ENCODE data around the gene SIDT1.

The SIDT1 gene

DNA sequence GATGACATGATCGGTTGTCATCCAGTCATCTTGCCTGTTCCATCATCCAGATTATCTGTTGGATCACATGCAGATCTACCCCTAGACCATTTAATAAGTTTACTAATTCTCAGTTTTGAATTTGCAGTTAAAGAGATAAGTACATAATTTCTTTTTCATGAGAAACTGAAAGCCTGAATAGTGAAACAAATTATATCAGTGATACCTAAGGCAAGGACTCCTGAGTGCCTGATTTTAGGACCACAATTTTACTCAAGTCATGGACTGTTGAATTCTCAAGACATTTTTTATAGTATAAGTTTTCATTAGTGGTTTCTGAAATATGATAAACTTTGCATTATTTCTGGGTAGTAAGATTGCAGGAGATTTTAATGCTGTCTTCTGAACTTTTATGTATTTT lies 13.2 kb downstream of the SIDT1 start:
- no peak for DNase-seq (ENCODE audit: low read depth in 4 of 4, low spot score in 1 of 4)

DNA sequence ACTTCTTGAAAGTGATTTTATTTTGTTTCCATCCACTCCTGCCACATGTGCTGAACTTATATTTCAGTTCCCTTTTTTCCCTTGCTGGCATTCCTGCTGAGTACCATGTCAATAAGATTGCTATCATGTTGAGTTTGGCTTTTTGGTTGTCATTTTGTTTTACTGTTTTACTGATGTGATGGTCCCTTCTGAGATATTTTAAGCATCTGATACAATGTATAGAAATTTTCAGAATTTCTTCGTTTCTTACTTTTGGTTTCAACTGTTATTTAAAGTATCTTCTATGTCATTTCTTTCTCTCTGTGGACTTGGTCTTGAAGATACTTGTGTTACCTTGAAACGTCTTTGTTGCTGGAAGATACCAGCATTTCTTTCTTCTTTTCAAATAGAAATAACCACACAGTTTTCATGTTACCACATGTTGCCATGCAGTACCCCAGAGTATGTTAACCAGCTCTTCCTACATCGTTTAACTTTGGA lies 14.1 kb downstream of the SIDT1 start:
- DNase-seq (ENCODE audit: low read depth in 4 of 4, low spot score in 1 of 4), result no peak

DNA sequence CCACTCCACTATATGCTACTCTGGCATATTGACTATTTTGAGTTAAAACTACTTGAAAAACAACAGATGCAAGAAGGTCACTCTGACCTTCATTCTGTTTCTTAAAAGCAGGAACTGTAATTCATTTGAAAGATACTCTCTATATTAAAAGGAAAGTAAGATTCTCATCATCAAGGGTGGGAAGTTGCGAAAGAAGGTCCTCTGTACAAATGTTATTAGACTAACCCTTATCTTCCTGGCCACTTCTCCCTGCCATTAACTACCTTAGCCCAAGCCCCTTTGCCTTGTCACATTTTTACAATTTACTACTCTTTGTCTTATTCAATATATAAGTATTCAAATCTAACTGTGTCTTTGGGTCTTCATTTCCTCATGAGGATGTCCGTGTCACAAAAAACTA lies 16.1 kb downstream of the SIDT1 start:
- no peak for DNase-seq (ENCODE audit: low read depth in 4 of 4, low spot score in 1 of 4)

DNA sequence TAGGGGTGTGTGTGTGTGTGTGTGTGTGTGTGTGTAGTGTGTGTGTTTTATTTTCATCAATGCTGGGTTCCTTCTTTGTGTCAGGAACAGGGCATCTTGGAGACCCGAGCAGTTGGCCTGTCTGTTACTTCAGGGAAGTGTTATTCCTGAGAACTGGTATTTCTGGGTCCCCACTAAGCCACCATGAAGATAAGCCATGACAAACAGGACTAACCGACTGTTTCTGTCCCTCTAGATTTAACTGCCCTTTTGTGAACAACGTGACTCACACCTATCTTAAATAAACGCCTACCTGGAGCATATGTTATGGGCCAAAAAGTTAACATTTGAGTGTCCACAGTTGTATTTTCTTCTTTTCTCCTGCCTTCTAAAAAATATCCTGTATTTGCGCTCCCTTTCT lies 19.5 kb downstream of the SIDT1 start:
- DNase-seq (ENCODE audit: low read depth in 4 of 4, low spot score in 1 of 4), result no peak

DNA sequence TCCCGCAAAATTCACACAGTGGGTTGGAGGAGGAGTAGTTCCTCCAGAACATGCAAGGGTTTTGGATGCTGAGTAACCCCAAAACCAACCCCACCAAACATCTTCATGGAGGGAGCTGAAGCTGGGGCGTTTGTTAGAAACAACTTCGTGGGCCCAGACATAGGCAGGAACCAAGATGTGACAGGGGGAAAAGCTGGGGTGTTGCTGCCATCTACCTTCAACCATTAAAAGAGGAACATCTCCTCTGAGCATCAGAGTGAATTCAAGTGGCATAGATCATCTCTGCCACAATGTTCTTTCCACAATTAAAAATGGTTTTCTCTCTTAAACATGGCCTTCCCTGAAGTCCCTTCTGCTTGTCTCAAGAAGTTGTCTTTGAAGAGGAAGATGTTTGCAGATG lies 20.5 kb downstream of the SIDT1 start:
- DNase-seq (ENCODE audit: low read depth in 4 of 4, low spot score in 1 of 4), result no peak

DNA sequence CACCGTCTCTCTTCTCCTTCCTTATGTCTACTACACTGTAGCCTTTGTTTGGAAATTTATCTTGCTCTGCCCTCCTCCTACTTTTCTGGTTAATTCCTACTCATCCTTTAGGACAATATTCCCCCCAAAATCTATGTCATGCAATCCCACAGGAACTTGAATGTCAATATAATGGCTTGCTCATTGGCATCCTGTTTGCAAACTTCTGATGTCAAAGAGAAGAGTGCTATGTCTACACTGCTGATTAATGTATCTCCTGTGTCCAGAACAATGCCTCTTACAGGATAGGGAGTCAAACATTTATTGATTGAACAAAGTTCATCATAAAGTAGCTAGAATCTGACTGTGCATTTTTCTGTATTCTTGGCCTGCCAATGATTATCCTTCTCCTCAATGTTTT lies 22.8 kb downstream of the SIDT1 start:
- DNase-seq (ENCODE audit: low read depth in 4 of 4, low spot score in 1 of 4), result no peak

DNA sequence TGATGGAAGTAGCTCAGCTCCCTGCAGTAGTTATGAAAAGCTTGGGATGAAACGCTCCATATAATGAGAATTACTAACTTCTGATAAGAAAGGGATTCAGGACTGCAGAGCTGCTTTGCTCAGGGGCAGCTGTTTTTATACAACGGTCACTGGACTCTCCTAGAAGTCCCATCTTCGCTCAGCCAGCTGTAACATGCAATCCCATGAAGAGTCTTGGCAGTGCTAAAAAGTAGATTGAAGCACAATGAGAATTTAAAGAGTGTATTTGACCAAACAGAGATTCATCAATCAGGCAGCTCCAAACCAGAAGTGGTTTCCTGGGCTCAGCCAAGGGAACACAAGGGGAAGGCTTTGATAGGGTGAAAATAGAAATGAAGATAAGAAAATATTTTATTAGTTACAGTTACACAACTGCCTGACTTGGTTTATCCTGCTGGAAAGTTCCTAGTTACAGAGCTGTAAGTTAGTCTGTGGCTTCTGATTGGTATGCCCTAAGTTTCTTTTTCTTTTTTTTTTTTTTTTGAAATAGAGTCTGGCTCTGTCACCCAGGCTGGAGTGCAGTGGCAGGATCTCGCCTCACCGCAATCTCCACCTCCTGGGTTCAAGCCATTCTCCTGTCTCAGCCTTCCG lies 24.1 kb downstream of the SIDT1 start:
- no peak for DNase-seq (ENCODE audit: low read depth in 4 of 4, low spot score in 1 of 4)

DNA sequence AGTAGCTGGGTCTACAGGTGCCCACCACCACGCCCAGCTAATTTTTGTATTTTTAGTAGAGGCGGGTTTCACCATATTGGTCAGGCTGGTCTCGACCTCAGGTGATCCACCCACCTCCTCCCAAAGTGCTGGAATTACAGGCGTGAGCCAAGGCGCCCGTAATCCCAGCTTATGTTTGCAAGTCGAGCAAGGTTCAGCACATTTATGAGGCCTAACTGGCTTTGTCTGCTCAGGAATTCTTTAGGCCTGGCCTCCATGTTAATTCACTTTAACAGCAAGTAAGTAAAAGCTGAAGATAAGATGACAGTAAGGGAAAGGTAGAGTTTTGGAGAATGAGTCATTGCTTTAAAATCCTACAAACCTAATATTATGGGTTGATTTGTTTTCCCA lies 24.6 kb downstream of the SIDT1 start:
- no peak for DNase-seq (ENCODE audit: low read depth in 4 of 4, low spot score in 1 of 4)

DNA sequence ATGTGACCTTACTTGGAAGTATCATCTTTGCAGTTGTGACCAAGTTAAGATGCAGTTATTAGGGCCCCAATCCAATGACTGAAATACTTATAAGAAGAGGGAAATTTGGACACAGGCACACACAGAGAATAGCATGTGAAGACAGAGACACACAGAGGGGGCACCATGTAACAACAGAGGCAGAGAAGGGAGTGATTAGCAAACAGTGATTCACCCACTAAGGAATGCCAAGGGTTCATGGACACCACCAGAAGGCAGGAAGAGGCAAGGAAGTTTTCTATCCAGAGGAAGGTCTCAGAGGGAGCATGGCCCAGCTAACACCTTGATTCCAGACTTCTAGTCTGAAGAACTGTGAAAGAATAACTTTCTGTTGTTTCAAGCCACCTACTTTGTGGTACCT lies 25.0 kb downstream of the SIDT1 start:
- no peak for DNase-seq (ENCODE audit: low read depth in 4 of 4, low spot score in 1 of 4)

DNA sequence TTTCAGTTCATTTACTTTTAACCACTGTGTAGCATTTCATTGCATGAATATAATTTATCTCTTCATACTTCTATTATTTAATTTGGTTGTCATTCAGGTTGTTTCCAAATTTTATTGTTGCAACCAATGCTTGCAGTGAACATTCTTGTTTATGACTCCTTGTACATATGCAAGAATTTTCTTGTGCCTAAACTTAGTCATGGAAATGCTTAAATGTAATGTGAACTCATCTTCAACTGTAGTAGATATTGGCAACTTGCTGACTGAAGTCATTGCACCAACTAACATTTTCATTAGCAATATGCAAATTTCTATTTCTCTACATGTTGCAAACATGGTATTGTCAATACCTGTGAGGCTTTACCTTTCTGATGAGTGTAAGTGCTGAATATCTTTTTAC lies 26.7 kb downstream of the SIDT1 start:
- DNase-seq (ENCODE audit: low read depth in 4 of 4, low spot score in 1 of 4), result no peak

DNA sequence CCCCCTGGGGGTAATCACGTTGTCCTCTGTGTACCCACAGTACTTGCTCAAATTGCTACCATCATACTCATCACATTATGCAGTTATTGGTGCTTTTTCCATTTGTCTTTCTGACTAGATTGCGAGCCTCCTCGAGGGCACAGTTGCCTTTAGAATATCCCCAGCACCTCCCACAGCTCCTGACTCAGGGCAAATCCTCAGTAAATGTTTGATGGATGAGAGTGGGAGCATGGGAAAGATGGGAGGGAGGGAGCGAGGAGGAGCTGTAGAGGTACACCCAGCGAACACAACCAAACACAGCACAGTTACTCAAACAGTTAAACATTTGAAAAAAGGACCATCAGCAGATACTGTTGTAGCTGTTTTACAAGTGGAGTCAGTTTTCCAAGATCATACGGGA lies 27.9 kb downstream of the SIDT1 start:
- no peak for DNase-seq (ENCODE audit: low read depth in 4 of 4, low spot score in 1 of 4)

DNA sequence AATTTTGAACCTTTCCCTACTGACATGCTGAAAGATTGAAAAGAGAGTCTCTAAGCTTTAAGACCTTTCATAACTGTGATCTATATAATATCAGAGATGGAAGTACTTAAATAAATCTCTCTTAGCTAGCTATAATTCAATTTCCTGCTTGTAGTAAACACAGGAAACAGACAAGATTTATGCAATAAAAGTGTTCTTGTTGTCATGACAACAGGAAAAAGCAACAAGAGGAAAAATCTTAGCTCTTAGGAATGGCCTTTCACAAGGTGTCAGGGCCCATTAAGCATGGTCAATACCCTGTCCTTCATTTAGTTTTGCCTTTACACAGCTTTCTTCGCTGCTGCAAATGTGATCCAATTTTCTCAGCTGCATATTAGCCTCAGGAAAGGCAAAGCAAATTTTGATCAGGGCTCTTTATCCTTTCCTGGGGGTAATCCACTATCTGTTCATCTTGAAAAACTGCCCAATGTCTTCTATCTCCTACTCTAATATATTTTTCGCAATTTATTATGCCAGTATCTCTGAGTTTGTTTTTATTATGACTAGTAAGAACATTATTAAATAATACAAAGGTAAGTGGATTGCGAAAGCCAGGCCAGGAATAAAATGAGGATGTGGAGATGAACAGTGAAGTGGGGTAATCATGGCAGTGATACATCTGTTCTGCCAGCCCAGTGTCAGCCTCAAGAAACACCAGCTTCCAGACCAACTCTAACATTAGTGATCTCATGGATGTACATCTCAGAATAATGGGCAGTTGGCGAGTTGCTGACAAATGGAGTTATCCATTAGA lies 28.7 kb downstream of the SIDT1 start:
- DNase-seq (ENCODE audit: low read depth in 4 of 4, low spot score in 1 of 4), result no peak

DNA sequence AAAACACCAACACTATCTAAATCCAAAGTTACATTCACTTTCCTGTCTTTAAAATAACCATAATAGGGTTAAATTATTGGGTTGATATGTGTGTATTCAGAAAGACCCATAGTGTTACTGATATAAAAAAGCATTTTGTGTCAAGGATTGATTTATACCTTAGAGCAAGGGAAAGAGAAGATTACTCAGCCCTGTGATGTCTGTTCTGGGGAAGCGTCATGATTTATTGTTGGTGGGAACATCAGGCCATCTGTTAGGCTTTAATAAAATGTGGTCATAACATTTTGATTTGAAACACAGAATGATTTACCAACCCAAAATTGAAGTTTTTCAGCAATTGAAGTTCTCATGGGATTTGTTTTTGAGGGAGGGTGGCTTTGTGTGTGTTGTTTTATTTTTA lies 33.2 kb downstream of the SIDT1 start:
- no peak for DNase-seq (ENCODE audit: low read depth in 4 of 4, low spot score in 1 of 4)

DNA sequence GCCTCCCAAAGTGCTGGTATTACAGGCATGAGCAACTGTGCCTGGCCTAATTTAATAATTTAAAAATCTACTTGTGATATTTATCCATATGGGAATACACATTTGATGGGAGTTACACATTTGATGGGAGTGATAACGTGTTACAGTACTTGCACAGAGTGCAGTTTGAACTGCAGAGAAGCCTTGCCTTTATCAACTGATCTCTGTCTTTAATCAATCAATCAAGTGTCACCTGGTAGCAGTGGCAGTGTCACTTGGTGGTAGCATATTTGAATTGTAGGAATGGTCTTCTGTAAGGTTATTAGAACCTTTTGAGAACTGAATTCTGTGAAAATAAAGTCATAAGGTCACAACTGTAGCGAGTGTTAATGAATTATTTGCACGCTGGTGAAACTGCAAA lies 37.8 kb downstream of the SIDT1 start:
- DNase-seq (ENCODE audit: low read depth in 4 of 4, low spot score in 1 of 4), result no peak

DNA sequence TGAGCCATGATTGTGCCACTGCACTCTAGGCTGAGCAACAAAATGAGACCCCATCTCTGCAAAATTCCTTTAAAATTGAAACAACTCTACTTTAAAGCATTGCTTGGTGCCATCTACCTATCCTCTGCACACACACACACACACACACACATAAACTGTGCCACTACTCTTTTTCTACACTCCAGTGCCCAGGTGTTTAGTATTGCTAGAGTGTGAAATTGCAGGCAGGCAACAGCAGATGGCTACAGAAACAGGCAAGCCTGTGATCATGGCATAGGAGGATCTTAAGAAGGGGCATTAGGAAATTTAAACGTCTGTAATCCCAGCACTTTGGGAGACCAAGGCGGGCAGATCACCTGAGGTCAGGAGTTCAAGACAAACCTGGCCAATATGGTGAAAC lies 39.0 kb downstream of the SIDT1 start:
- no peak for DNase-seq (ENCODE audit: low read depth in 4 of 4, low spot score in 1 of 4)

DNA sequence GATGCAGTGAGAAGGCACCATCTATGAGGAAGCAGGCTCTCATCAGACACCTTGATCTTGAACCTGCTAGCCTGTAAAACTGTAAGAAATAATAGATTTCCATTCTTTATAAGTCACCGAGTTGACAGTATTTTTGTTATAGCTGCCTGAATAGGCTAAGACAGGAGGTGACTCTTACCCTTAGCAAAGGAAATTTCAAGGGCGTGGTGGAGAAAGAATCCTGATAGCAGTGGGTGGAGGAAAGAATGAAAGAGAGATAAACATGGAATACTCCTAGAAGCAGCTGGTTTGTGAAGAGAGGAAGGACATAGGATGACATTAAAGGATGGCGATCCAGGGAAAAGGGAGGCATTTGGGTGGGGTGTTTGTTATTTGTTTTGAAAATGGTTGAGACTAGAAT lies 41.4 kb downstream of the SIDT1 start:
- DNase-seq (ENCODE audit: low read depth in 4 of 4, low spot score in 1 of 4), result no peak

DNA sequence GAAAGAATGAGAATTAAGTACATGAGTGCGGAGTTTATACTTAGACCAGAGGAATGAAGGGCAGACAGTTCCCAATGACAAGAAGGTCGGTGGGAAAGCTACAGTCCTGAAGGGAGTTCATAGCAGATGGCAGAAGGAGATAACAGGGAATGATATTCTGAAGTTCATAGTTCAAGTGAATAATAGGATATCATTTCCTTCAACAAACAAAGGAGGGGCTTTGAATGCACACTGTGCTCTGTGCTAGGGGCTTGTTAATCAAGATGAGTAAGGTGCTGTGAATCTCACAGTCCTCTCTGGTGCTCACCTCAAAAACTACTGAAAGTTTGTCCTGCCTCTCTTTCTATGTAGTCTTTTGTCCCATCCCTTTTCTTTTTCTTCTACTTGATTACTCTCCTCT lies 41.9 kb downstream of the SIDT1 start:
- DNase-seq (ENCODE audit: low read depth in 4 of 4, low spot score in 1 of 4), result no peak

DNA sequence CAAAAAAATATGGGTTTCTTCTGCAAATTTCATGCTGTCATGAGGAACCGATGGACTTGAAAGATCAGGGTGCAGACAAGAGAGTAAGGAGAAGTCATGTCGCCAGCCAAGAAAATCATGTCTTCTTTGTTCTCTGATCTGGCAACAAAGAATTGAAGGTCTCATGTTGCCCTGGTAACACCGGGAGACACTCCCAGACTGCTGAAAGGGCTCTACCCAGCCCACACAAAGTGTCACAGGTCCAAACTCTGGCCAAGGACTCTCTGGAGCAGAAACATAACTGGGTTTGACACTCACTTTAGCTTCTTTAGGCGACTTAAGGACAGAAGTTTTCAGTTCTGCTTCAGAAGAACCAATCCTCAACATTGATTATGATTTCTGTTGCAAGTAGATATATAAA lies 42.9 kb downstream of the SIDT1 start:
- no peak for DNase-seq (ENCODE audit: low read depth in 4 of 4, low spot score in 1 of 4)

DNA sequence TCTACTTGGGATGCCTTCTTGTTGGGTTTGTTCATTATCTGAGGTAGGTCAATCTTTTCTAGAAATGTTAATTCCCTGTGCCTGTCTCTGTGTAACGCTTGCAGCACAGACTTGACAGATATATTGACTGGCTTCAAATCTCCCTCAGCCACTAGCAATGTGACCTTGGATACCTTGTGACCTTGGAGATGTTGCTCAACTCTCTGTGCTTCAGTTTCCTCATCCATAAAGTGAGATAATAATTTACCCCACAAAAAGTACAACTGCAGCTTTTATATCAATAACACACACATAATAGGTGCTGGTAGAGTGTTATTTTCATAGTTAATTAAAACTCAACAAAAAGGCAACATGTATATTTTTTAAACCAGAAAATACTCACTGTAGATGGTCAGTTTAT lies 52.9 kb downstream of the SIDT1 start:
- no peak for DNase-seq (ENCODE audit: low read depth in 4 of 4, low spot score in 1 of 4)

DNA sequence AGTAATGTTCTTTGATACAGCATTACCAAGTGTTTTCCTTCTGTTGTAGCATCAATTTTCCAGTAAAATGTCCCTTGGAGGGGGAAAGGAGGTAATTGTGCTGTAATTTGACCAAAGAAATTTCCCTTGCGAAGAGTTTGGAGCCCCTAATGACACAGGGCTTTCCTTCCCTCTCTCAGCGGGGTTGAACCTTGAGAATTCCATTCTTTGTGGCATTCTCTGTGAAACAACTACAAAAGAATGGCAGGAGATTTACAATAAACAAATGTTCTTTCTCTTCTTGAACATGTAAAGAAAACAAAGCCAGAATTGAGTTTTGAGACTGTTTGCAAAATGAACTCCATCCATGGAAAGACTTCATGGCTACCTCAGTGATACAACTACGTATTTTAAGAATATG lies 53.4 kb downstream of the SIDT1 start:
- no peak for DNase-seq (ENCODE audit: low read depth in 4 of 4, low spot score in 1 of 4)

DNA sequence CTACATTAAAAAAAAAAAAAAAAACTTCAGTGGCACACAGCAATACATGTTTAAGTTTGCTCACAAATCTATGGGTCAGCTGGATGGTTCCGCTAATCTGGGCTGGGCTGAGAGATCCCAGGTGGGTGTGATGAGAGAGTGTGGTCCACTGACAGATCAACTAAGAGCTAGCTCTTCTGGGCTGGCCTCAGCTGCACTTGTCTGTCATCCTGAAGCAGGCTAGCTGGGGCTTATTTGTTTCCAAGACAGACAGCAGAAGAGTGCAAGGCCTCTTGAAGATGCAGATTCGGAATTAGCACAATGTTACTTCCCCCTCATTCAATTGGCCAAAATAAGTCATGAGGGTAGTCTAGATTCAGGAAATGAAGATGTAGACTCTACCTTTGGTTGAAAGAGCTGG lies 56.5 kb downstream of the SIDT1 start:
- DNase-seq (ENCODE audit: low read depth in 4 of 4, low spot score in 1 of 4), result no peak

DNA sequence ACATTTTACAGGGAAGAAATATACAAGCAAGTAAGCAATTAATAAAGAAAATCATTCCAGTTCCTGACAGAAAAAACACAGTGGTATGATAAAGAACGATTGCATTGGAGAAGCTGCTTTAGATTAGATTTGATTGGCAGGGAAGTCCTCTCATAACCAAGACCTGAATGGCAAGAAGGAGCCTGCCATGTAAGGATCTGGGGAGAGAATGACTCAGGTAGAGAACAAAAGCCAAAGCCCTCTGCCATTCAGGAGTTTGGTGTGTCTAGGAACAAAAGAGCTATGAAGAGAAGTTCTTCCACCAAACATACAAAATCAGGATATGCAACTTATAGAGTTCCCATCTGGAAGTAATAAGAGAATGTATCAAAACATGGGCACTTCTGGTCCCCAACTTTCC lies 57.6 kb downstream of the SIDT1 start:
- DNase-seq (ENCODE audit: low read depth in 4 of 4, low spot score in 1 of 4), result no peak

DNA sequence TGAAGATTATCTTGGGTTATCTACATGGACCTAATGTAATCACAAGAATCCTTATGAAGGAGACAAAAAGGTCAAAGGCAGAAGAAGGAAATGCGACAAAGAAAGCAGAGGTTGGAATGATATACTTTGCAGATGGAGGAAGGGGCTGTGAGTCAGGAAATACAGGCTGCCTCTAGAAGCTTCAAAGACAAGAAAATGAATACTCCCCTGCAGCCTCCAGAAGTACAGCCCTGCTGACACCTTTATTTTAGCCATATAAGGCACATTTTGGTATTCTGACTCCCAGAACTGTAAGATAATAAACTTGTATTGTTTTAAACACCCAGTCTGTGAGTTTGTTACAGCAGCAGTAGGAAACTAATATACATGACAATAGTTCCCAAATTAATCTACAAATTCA lies 58.6 kb downstream of the SIDT1 start:
- no peak for DNase-seq (ENCODE audit: low read depth in 4 of 4, low spot score in 1 of 4)

Data from stimulated activated CD4-positive, alpha-beta T cell treated with anti-CD3 and anti-CD28 coated beads, Interleukin-1b, Interleukin-23, amount 100 ng/mL, for 24 hours (primary cell).